ENCODE results near the gene ASF1A. TPM values are rescaled to one million over a fixed set of nuclear protein-coding genes. Genes with fewer than 3 reads are reported as not detected.

Gene ASF1A
- total RNA-seq, 1 donor from 2014 or later: 7.6 TPM

- no peak for DNase-seq (ENCODE audit: low read depth)
- H3K4me3 ChIP-seq (ENCODE audit: low read depth, low read length): peak overlapping the region; percentile 79
- no peak for TF ChIP-seq CTCF (conservative IDR thresholded peaks at IDR 0.05; ENCODE audit: low read depth, low read length)
These were observed 41.3 kb downstream of the ASF1A start for GRCh38 chr6:118935331-118935668.

- H3K4me3 ChIP-seq (ENCODE audit: low read depth, low read length): no peak overlapping the region
- no peak for TF ChIP-seq CTCF (conservative IDR thresholded peaks at IDR 0.05; ENCODE audit: low read depth, low read length)
- DNase-seq (ENCODE audit: low read depth): no peak
These were observed 42.2 kb downstream of the ASF1A start for GRCh38 chr6:118935978-118936703.

- no peak for TF ChIP-seq CTCF (conservative IDR thresholded peaks at IDR 0.05; ENCODE audit: low read depth, low read length)
- H3K4me3 ChIP-seq (ENCODE audit: low read depth, low read length): no peak overlapping the region
- no peak for DNase-seq (ENCODE audit: low read depth)
These were observed 45.7 kb downstream of the ASF1A start for GRCh38 chr6:118939683-118940082.

- TF ChIP-seq CTCF (conservative IDR thresholded peaks at IDR 0.05; ENCODE audit: low read depth, low read length): no peak
- no peak overlapping the region for H3K4me3 ChIP-seq (ENCODE audit: low read depth, low read length)
- DNase-seq (ENCODE audit: low read depth): no peak
These were observed 46.8 kb downstream of the ASF1A start for GRCh38 chr6:118940770-118941169.

- DNase-seq (ENCODE audit: low read depth): no peak
- no peak for TF ChIP-seq CTCF (conservative IDR thresholded peaks at IDR 0.05; ENCODE audit: low read depth, low read length)
- no peak overlapping the region for H3K4me3 ChIP-seq (ENCODE audit: low read depth, low read length)
These were observed 51.3 kb downstream of the ASF1A start for GRCh38 chr6:118945217-118945616.

- DNase-seq (ENCODE audit: low read depth): no peak
- TF ChIP-seq CTCF (conservative IDR thresholded peaks at IDR 0.05; ENCODE audit: low read depth, low read length): no peak
- H3K4me3 ChIP-seq (ENCODE audit: low read depth, low read length): no peak overlapping the region
These were observed 58.7 kb downstream of the ASF1A start for GRCh38 chr6:118952683-118953082.

GRCh38 chr6:118953391-118953790 is 59.4 kb downstream of the ASF1A start:
- H3K4me3 ChIP-seq (ENCODE audit: low read depth, low read length): no peak overlapping the region
- no peak for DNase-seq (ENCODE audit: low read depth)
- no peak for TF ChIP-seq CTCF (conservative IDR thresholded peaks at IDR 0.05; ENCODE audit: low read depth, low read length)
